Bronchial epithelial cell (primary cell): ENCODE data around the gene APOBEC3F. TPM values are rescaled to one million over a fixed set of nuclear protein-coding genes. Genes with fewer than 3 reads are reported as not detected.
"Not testable (repeated sequence)": the region's sequence is repeated elsewhere in the genome, so short reads cannot be mapped to it uniquely, and the experiment has no call there.

Experiments used
- DNase-seq: peaks from one replicate; pipeline ENCODE4 v3.0.0-alpha.2; 2010; ENCODE audit warnings: low read depth
- FAIRE-seq: peaks from 2 replicates; lab custom pipeline; 2011; peaks lifted over from hg19 to GRCh38; lab: Jason Lieb, UNC
- H3K27me3 ChIP-seq: 2 replicates; pipeline ENCODE4 v1.5.1; 2011; ENCODE audit warnings: low read length; ENCODE audit not compliant: control insufficient read depth, insufficient read depth
- H3K36me3 ChIP-seq: 2 replicates; pipeline ENCODE4 v1.5.1; 2011; ENCODE audit warnings: low read length; ENCODE audit not compliant: control insufficient read depth, insufficient read depth
- H3K4me3 ChIP-seq: 2 replicates; pipeline ENCODE4 v1.5.1; 2011; ENCODE audit warnings: mild to moderate bottlenecking, low read depth, low read length, control low read depth
- CTCF ChIP-seq: IDR thresholded peaks from 2 replicates; pipeline ENCODE4 v1.5.1; 2011; ENCODE audit warnings: mild to moderate bottlenecking, moderate library complexity, low read length, control low read depth, inconsistent platforms; ENCODE audit not compliant: insufficient read depth, severe bottlenecking
- total RNA-seq: library from RNA; depleted of rRNA; stranded (reverse); fragments of >200 nt; gene quantifications from 2 replicates; pipeline ENCODE4 v1.2.1, GENCODE V29; 2014

The APOBEC3F gene
- total RNA-seq, 1 donor from 2014 or later, result 0.79 TPM

GRCh38 chr22:39066442-39067276, 26.0 kb downstream of the APOBEC3F start:
- H3K36me3 ChIP-seq, H3K4me3 ChIP-seq, H3K27me3 ChIP-seq, FAIRE-seq: not testable (repeated sequence)
- DNase-seq, result peak; percentile 18

- no peaks in the 10 kb centered on the region for H3K36me3 ChIP-seq
- no peaks in the 10 kb centered on the region for H3K27me3 ChIP-seq
- no peak for DNase-seq
- no peak for TF ChIP-seq CTCF
- no peak overlapping the region for H3K4me3 ChIP-seq
- FAIRE-seq, result no peak
Measured at GRCh38 chr22:39068033-39068785, 27.5 kb downstream of the APOBEC3F start.

GRCh38 chr22:39070186-39070585, 29.5 kb downstream of the APOBEC3F start:
- no peak for TF ChIP-seq CTCF
- no peaks in the 10 kb centered on the region for H3K36me3 ChIP-seq
- no peaks in the 10 kb centered on the region for H3K27me3 ChIP-seq
- FAIRE-seq, result no peak
- H3K4me3 ChIP-seq, result no peak overlapping the region
- DNase-seq, result no peak

GRCh38 chr22:39072581-39072981, 31.9 kb downstream of the APOBEC3F start:
- H3K4me3 ChIP-seq, H3K36me3 ChIP-seq, FAIRE-seq, DNase-seq, H3K27me3 ChIP-seq: not testable (repeated sequence)

- no peak for TF ChIP-seq CTCF
- Histone ChIP-seq H3K4me3 (no peak overlapping the region), H3K27me3 (no peaks in the 10 kb centered on the region), H3K36me3 (no peaks in the 10 kb centered on the region)
- FAIRE-seq (no peak), DNase-seq (no peak)
Measured at GRCh38 chr22:39073981-39074380, 33.3 kb downstream of the APOBEC3F start.

- H3K36me3 ChIP-seq, H3K4me3 ChIP-seq, FAIRE-seq, H3K27me3 ChIP-seq, DNase-seq: not testable (repeated sequence)
Measured at GRCh38 chr22:39076155-39077025, 35.7 kb downstream of the APOBEC3F start.

- DNase-seq, H3K27me3 ChIP-seq, H3K36me3 ChIP-seq, FAIRE-seq: not testable (repeated sequence)
- peak within 1 kb of the TSS; percentile 24 for H3K4me3 ChIP-seq
Measured at GRCh38 chr22:39077026-39077840, 36.6 kb downstream of the APOBEC3F start, which contains the start of gene APOBEC3G. TSS of gene APOBEC3G (plus strand) at chr22:39077275. CDS start at chr22:39077362, 87 bp downstream.

GRCh38 chr22:39077912-39078311, 37.2 kb downstream of the APOBEC3F start:
- FAIRE-seq, H3K27me3 ChIP-seq, H3K36me3 ChIP-seq, DNase-seq, H3K4me3 ChIP-seq: not testable (repeated sequence)
